Nephron (organoid): ENCODE results near the gene LSAMP.

Source experiments
- H3K27ac Mint-ChIP-seq, 3 experiments: 2 replicates each; pipeline ENCODE4 v1.8.0; 2020; ENCODE audit warnings: mixed read lengths in 3 of 3, mild to moderate bottlenecking in 2 of 3, moderate library complexity in 1 of 3
- H3K27me3 Mint-ChIP-seq: 2 replicates; pipeline ENCODE4 v1.8.0; 2021; ENCODE audit warnings: low read depth, mild to moderate bottlenecking, moderate library complexity, mixed read lengths
- H3K36me3 Mint-ChIP-seq: 2 replicates; pipeline ENCODE4 v1.8.0; 2020; ENCODE audit warnings: low read depth, mixed read lengths
- H3K4me1 Mint-ChIP-seq: 2 replicates; pipeline ENCODE4 v1.8.0; 2020; ENCODE audit warnings: mixed read lengths
- H3K4me3 Mint-ChIP-seq, 3 experiments: 2 replicates each; pipeline ENCODE4 v1.8.0; 2020; ENCODE audit warnings: mild to moderate bottlenecking in 3 of 3, mixed read lengths in 3 of 3, moderate library complexity in 2 of 3
- H3K9me3 Mint-ChIP-seq: 2 replicates; pipeline ENCODE4 v1.8.0; 2020; ENCODE audit warnings: mixed read lengths
- TF ChIP-seq, protein P1 (sequence below), 3 experiments: fragments of 200-600 bp; sonication (generic); IDR thresholded peaks; one replicate each; pipeline ENCODE4 v1.5.0; 2021; ENCODE audit warnings: antibody characterized with exemption in 3 of 3; ENCODE audit not compliant: unreplicated experiment in 3 of 3

Gene LSAMP

DNA sequence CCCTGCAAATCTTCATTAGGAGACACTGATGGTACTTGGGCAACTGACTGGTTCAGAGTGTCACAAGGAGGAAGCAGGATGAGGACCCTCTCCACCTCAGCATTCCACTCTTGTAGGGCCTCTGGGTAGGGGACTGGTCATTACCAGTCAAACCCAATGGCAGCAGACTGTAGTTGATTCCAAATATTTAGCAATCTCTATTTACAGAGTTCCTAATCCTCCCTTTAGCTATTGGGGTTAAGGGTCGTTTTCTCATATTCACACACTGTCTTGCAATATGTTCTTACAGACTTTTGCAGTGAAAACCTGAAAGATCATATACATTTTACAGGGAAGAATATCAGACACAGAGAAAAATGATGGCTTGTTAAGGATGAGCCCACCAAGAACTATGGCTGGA lies 424.3 kb downstream of the LSAMP start:
- no peaks in the 10 kb centered on the region for H3K27me3 Mint-ChIP-seq
- TF ChIP-seq, protein P1, sequence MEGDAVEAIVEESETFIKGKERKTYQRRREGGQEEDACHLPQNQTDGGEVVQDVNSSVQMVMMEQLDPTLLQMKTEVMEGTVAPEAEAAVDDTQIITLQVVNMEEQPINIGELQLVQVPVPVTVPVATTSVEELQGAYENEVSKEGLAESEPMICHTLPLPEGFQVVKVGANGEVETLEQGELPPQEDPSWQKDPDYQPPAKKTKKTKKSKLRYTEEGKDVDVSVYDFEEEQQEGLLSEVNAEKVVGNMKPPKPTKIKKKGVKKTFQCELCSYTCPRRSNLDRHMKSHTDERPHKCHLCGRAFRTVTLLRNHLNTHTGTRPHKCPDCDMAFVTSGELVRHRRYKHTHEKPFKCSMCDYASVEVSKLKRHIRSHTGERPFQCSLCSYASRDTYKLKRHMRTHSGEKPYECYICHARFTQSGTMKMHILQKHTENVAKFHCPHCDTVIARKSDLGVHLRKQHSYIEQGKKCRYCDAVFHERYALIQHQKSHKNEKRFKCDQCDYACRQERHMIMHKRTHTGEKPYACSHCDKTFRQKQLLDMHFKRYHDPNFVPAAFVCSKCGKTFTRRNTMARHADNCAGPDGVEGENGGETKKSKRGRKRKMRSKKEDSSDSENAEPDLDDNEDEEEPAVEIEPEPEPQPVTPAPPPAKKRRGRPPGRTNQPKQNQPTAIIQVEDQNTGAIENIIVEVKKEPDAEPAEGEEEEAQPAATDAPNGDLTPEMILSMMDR (IDR thresholded peaks at IDR 0.05; ENCODE audit: unreplicated experiment in 3 of 3), result no peak
- H3K4me1 Mint-ChIP-seq, result no peaks in the 10 kb centered on the region
- no peak overlapping the region for H3K4me3 Mint-ChIP-seq
- H3K9me3 Mint-ChIP-seq, result no peaks in the 10 kb centered on the region
- no peaks in the 10 kb centered on the region for H3K36me3 Mint-ChIP-seq
- H3K27ac Mint-ChIP-seq, result no peak overlapping the region

DNA sequence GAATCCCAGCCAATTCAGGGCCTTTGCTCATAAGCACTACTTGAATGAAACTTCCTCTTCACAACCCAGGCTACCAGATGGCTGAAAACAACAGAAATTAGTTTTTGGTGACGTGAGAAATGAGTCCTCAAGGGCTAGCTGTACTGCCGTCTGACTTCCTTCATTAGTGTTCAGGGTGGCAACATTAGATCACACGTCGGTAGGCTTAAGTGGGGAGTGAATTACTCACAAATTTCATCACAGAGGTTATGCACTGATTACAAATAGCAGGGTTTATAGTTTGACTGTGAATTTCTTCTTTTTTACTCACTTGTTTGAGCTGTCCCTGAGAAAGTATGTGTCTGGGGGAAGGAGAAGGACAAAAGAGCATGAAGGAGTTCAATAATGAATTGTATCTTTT lies 424.8 kb downstream of the LSAMP start:
- Mint-ChIP-seq H3K4me3 (no peak overlapping the region), H3K27me3 (no peaks in the 10 kb centered on the region), H3K4me1 (no peaks in the 10 kb centered on the region), H3K27ac (no peak overlapping the region), H3K9me3 (no peaks in the 10 kb centered on the region), H3K36me3 (no peaks in the 10 kb centered on the region)
- TF ChIP-seq, protein P1 (IDR thresholded peaks at IDR 0.05; ENCODE audit: unreplicated experiment in 3 of 3), result no peak

DNA sequence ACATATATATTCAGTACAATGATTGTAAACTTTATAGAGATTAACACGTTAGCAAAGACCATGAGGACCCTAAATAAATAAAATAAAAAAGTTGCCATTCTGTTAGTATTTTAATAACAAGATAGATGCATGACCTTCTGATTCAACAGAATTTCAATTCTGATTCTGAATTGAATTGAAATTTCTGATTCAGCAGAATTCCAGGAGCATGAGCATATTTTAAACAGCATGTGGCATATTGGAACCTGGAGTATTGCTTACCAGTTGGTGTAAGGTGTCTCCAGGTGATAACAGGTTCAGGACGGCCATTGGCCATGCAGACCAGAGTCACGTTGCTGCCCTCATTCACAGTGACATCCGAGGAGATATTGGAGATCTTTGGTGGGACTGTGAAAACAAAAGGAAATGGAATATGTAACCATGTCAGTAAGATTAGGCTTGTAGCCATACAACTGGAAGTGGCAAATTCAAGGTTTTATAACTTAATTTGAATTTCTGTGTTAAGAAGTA lies 426.0 kb downstream of the LSAMP start:
- Mint-ChIP-seq H3K4me3 (no peak overlapping the region), H3K36me3 (no peaks in the 10 kb centered on the region), H3K4me1 (no peaks in the 10 kb centered on the region), H3K27ac (no peak overlapping the region), H3K27me3 (no peaks in the 10 kb centered on the region), H3K9me3 (no peaks in the 10 kb centered on the region)
- TF ChIP-seq, protein P1 (IDR thresholded peaks at IDR 0.05; ENCODE audit: unreplicated experiment in 3 of 3), result no peak

GRCh38 chr3:116018646-116019045 lies 426.6 kb downstream of the LSAMP start:
- Mint-ChIP-seq H3K4me1 (no peaks in the 10 kb centered on the region), H3K27me3 (no peaks in the 10 kb centered on the region), H3K27ac (no peak overlapping the region), H3K4me3 (no peak overlapping the region), H3K9me3 (no peaks in the 10 kb centered on the region), H3K36me3 (no peaks in the 10 kb centered on the region)
- TF ChIP-seq, protein P1 (IDR thresholded peaks at IDR 0.05; ENCODE audit: unreplicated experiment in 3 of 3), result no peak

DNA sequence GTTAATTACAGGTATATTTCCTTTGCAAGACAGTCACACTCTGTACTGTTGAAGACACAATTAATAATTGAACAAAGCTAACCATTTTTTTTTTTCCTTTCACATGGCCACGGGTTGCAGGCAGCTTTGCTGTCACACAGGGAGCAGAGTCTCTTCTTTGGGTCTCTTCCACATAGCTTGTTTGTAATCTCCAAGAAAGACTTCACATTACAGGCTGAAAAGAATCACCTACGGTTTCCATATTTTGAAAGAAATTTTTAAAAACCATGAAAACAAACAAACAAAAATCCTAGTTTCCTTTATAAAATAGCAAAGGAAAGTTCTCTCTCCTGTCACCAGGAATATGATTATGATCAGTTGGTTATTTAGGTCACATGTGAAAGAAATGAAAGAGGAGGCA lies 429.4 kb downstream of the LSAMP start:
- no peaks in the 10 kb centered on the region for H3K36me3 Mint-ChIP-seq
- TF ChIP-seq, protein P1 (IDR thresholded peaks at IDR 0.05; ENCODE audit: unreplicated experiment in 3 of 3), result no peak
- no peak overlapping the region for H3K27ac Mint-ChIP-seq
- H3K9me3 Mint-ChIP-seq, result no peaks in the 10 kb centered on the region
- H3K4me3 Mint-ChIP-seq, result no peak overlapping the region
- H3K4me1 Mint-ChIP-seq, result no peaks in the 10 kb centered on the region
- H3K27me3 Mint-ChIP-seq, result no peaks in the 10 kb centered on the region

DNA sequence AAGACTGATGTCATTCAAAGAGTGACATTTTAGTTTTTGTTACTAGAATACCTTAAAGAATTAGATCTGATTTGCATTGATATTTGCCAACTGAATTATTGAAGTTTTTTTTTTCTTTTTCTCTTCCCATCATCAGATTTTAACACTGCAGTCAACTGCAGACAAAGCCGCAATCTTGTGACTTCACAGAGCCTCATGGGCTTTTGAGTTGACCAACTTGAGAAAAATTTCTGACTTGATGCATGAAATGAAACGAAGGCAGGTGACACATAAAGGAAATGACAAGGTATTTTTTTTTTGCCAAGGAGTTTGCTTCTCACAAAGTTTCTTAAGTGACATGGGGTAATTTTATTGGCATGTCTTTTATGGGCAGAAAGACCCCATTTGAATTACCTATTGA lies 438.3 kb downstream of the LSAMP start:
- Mint-ChIP-seq H3K27ac (no peak overlapping the region), H3K4me3 (no peak overlapping the region), H3K4me1 (peaks cover 13% of the 10 kb centered on the region), H3K36me3 (peaks cover 4% of the 10 kb centered on the region), H3K27me3 (no peaks in the 10 kb centered on the region), H3K9me3 (peaks cover 3% of the 10 kb centered on the region)
- TF ChIP-seq, protein P1 (IDR thresholded peaks at IDR 0.05; ENCODE audit: unreplicated experiment in 3 of 3), result no peak
